Loucy (cell line): ENCODE measurements around the gene HBB.
A peak's percentile ranks its signal among the peaks of the same experiment; 100 is the strongest.

ENCODE experiments used
- H2AFZ ChIP-seq: fragments of 200-600 bp; sonication (generic); 2 replicates; pipeline ENCODE4 v1.6.0; 2016; ENCODE audit warnings: antibody characterized with exemption, mild to moderate bottlenecking, low read length, moderate library complexity
- H3F3A ChIP-seq: fragments of 200-600 bp; 2 replicates; pipeline ENCODE4 v1.6.0; 2016; ENCODE audit warnings: antibody characterized with exemption, low read depth, mild to moderate bottlenecking
- H3K27me3 ChIP-seq: fragments of 200-600 bp; sonication (generic); 2 replicates; pipeline ENCODE4 v1.6.1; 2014; ENCODE audit warnings: low read length, mild to moderate bottlenecking; ENCODE audit not compliant: insufficient read depth, poor library complexity, severe bottlenecking
- H3K36me3 ChIP-seq: fragments of 200-600 bp; sonication (generic); 2 replicates; pipeline ENCODE4 v1.6.1; 2016; ENCODE audit warnings: low read length; ENCODE audit not compliant: insufficient read depth
- H3K4me1 ChIP-seq: fragments of 200-600 bp; sonication (generic); 2 replicates; pipeline ENCODE4 v1.5.1; 2014; ENCODE audit warnings: low read length, mild to moderate bottlenecking; ENCODE audit not compliant: insufficient read depth, poor library complexity, severe bottlenecking
- H3K4me2 ChIP-seq: fragments of 200-600 bp; sonication (generic); 2 replicates; pipeline ENCODE4 v1.6.0; 2014; ENCODE audit warnings: antibody characterized with exemption, low read length, low read depth, mild to moderate bottlenecking; ENCODE audit not compliant: poor library complexity, severe bottlenecking
- H3K4me3 ChIP-seq: fragments of 200-600 bp; sonication (generic); 2 replicates; pipeline ENCODE4 v1.5.1; 2014; ENCODE audit warnings: low read length, mild to moderate bottlenecking, mixed read lengths; ENCODE audit not compliant: poor library complexity, severe bottlenecking
- H3K79me2 ChIP-seq: fragments of 200-600 bp; sonication (generic); 2 replicates; pipeline ENCODE4 v1.6.1; 2014; ENCODE audit warnings: low read length; ENCODE audit not compliant: insufficient read depth
- H3K9ac ChIP-seq: fragments of 200-600 bp; sonication (generic); 2 replicates; pipeline ENCODE4 v1.6.0; 2014; ENCODE audit warnings: mild to moderate bottlenecking, low read depth, low read length, moderate library complexity; ENCODE audit not compliant: poor library complexity, severe bottlenecking
- H3K9me2 ChIP-seq: fragments of 200-600 bp; sonication (generic); replicated peaks from 2 replicates; pipeline ENCODE4 v1.6.1; 2016; ENCODE audit warnings: low read depth, low read length, mixed read lengths
- H3K9me3 ChIP-seq: fragments of 200-600 bp; sonication (generic); 2 replicates; pipeline ENCODE4 v1.6.1; 2014; ENCODE audit warnings: mild to moderate bottlenecking, antibody characterized with exemption, low read length, low read depth; ENCODE audit not compliant: insufficient read depth
- H4K20me1 ChIP-seq: fragments of 200-600 bp; sonication (generic); 2 replicates; pipeline ENCODE4 v1.6.0; 2014; ENCODE audit warnings: antibody characterized with exemption, low read length, mild to moderate bottlenecking; ENCODE audit not compliant: insufficient read depth, poor library complexity, severe bottlenecking
- EZH2phosphoT487 ChIP-seq: fragments of 200-600 bp; IDR thresholded peaks from 2 replicates; pipeline ENCODE4 v1.6.1; 2018; ENCODE audit warnings: antibody characterized with exemption, mild to moderate bottlenecking, moderate library complexity, borderline replicate concordance
- TF ChIP-seq, protein P1 (sequence below): fragments of 200-600 bp; sonication (generic); conservative IDR thresholded peaks from 2 replicates; pipeline ENCODE4 v1.5.1; 2014; ENCODE audit warnings: mild to moderate bottlenecking, antibody characterized with exemption, low read length

HBB gene

DNA sequence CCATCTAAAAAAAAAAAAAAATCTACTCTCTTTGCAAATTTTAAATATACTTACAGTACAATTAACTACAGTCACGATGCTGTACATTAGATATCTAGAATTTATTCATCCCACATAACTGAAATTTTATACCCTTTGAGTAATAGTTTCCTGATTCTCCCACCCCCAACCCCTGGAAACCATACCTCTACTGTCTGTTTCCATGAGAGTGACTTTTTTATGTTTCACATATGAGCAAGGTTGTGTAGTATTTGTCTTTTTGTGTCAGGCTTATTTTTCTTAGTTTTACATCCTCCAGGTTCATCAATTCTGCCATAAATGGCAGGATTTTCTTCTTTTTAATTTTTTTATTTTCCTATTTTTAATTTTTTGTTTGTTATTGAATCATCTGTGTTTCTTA, 3.2 kb downstream of the HBB start:
- Histone ChIP-seq H4K20me1 (no peaks in the 10 kb centered on the region), H3F3A (no peaks in the 10 kb centered on the region), H3K4me3 (no peak overlapping the region), H3K27me3 (no peaks in the 10 kb centered on the region), H3K4me2 (no peak overlapping the region), H2AFZ (no peak overlapping the region), H3K36me3 (no peaks in the 10 kb centered on the region), H3K4me1 (no peaks in the 10 kb centered on the region), H3K9me2 (no peaks in the 10 kb centered on the region), H3K9me3 (no peaks in the 10 kb centered on the region), H3K9ac (no peak overlapping the region), H3K79me2 (no peaks in the 10 kb centered on the region)
- TF ChIP-seq, protein P1, sequence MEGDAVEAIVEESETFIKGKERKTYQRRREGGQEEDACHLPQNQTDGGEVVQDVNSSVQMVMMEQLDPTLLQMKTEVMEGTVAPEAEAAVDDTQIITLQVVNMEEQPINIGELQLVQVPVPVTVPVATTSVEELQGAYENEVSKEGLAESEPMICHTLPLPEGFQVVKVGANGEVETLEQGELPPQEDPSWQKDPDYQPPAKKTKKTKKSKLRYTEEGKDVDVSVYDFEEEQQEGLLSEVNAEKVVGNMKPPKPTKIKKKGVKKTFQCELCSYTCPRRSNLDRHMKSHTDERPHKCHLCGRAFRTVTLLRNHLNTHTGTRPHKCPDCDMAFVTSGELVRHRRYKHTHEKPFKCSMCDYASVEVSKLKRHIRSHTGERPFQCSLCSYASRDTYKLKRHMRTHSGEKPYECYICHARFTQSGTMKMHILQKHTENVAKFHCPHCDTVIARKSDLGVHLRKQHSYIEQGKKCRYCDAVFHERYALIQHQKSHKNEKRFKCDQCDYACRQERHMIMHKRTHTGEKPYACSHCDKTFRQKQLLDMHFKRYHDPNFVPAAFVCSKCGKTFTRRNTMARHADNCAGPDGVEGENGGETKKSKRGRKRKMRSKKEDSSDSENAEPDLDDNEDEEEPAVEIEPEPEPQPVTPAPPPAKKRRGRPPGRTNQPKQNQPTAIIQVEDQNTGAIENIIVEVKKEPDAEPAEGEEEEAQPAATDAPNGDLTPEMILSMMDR = no peak
- no peak for TF ChIP-seq EZH2phosphoT487

DNA sequence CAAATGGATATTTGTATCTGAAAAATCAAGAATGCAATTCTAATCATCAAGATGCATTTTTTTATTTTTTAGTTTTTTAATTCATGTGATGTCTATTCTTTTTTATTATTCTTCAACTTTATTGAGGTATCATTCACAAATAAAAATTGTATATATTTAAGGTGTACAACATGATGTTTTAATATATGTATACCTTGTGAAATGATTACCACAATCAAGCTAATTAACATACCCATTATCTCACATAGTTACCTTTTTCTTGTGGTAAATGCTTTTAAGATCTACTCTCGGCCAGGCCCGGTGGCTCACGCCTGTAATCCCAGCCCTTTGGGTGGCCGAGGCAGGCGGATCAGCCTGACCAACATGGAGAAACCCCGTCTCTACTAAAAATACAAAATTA, 3.7 kb downstream of the HBB start:
- Histone ChIP-seq H3K4me2 (no peak overlapping the region), H3K79me2 (no peaks in the 10 kb centered on the region), H3F3A (no peaks in the 10 kb centered on the region), H2AFZ (no peak overlapping the region), H3K9me2 (no peaks in the 10 kb centered on the region), H3K4me1 (no peaks in the 10 kb centered on the region), H3K9me3 (no peaks in the 10 kb centered on the region), H3K4me3 (no peak overlapping the region), H3K9ac (no peak overlapping the region), H4K20me1 (no peaks in the 10 kb centered on the region), H3K27me3 (no peaks in the 10 kb centered on the region), H3K36me3 (no peaks in the 10 kb centered on the region)
- TF ChIP-seq, protein P1 = no peak
- no peak for TF ChIP-seq EZH2phosphoT487

DNA sequence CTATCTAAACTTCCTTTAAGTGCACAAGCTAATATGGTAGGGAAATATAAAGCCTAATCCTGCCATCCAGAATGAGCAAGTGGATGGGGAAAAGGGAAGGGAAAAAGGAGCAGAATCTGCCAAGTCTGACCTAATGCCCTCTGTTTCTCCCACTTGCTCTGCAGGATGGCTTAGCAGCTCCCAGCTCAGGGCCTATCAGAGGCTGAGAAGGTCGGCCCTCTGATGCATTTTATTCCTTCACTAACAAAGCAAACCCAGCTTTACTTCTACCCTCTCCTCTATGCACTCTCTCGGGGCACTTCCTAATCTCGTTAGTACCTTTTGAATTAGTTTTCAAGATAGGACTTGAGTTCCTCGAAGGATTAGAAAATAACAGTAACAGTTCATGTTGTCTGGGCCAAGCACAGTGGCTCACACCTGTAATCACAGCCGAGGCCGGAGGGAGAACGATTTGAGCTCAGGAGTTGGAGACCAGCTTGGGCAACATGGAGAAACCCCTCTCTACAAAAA, 16.4 kb downstream of the HBB start:
- H3K79me2 ChIP-seq = no peaks in the 10 kb centered on the region
- H3K9ac ChIP-seq = no peak overlapping the region
- H2AFZ ChIP-seq = no peak overlapping the region
- H3K9me2 ChIP-seq = no peaks in the 10 kb centered on the region
- TF ChIP-seq EZH2phosphoT487 = no peak
- no peaks in the 10 kb centered on the region for H3K9me3 ChIP-seq
- H3K4me3 ChIP-seq = no peak overlapping the region
- H4K20me1 ChIP-seq = no peaks in the 10 kb centered on the region
- no peaks in the 10 kb centered on the region for H3K27me3 ChIP-seq
- no peaks in the 10 kb centered on the region for H3K36me3 ChIP-seq
- H3K4me2 ChIP-seq = no peak overlapping the region
- H3F3A ChIP-seq = no peaks in the 10 kb centered on the region
- no peaks in the 10 kb centered on the region for H3K4me1 ChIP-seq

DNA sequence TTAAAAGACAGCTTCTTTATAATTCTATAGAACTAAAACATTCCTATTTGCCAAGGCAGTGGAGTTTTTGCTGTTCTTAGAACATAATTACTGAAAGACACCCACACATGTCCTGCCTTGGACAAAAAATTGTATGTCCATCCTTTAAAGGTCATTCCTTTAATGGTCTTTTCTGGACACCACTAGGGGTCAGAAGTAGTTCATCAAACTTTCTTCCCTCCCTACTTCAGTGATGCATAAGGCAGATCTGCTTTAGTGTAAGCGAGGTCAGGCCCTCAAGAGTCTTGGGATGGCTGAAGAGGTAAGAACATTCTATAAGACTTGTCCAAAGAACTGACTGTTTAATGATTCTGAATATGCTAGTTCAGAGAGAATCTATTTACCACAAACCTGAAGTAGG, 22.1 kb downstream of the HBB start:
- H3K9ac ChIP-seq = no peak overlapping the region
- no peaks in the 10 kb centered on the region for H3K36me3 ChIP-seq
- no peaks in the 10 kb centered on the region for H3F3A ChIP-seq
- no peak overlapping the region for H2AFZ ChIP-seq
- H3K4me1 ChIP-seq = no peaks in the 10 kb centered on the region
- no peaks in the 10 kb centered on the region for H4K20me1 ChIP-seq
- H3K9me3 ChIP-seq = no peaks in the 10 kb centered on the region
- H3K4me2 ChIP-seq = no peak overlapping the region
- no peaks in the 10 kb centered on the region for H3K79me2 ChIP-seq
- TF ChIP-seq, protein P1 = peak; percentile 60
- TF ChIP-seq EZH2phosphoT487 = no peak
- no peaks in the 10 kb centered on the region for H3K9me2 ChIP-seq
- no peak overlapping the region for H3K4me3 ChIP-seq
- H3K27me3 ChIP-seq = no peaks in the 10 kb centered on the region
